Activated CD4-positive, alpha-beta T cell treated with anti-CD3 and anti-CD28 coated beads, Interleukin-2, amount 50 U/mL, for 4 hours (primary cell): ENCODE measurements around the gene TUBGCP5.

Experiments used
- DNase-seq, 2 experiments: peaks; one replicate each; pipeline ENCODE4 v3.0.0-alpha.2; 2020

The TUBGCP5 gene

GRCh38 chr15:22973987-22974386 lies 65.4 kb downstream of the TUBGCP5 start:
- no peak for DNase-seq

GRCh38 chr15:22973286-22973685 lies 66.1 kb downstream of the TUBGCP5 start:
- DNase-seq, result no peak

GRCh38 chr15:22969489-22969888 lies 69.9 kb downstream of the TUBGCP5 start:
- no peak for DNase-seq

- DNase-seq, result no peak
These were observed 71.0 kb downstream of the TUBGCP5 start for GRCh38 chr15:22968366-22968765.

GRCh38 chr15:22967084-22967770 lies 72.1 kb downstream of the TUBGCP5 start:
- no peak for DNase-seq

- DNase-seq, result no peak
These were observed 72.9 kb downstream of the TUBGCP5 start for GRCh38 chr15:22966321-22967083.

- DNase-seq, result no peak
These were observed 75.7 kb downstream of the TUBGCP5 start for GRCh38 chr15:22963641-22964040.

GRCh38 chr15:22962611-22963010 lies 76.8 kb downstream of the TUBGCP5 start:
- DNase-seq, result no peak

GRCh38 chr15:22961762-22962161 lies 77.6 kb downstream of the TUBGCP5 start:
- DNase-seq, result no peak

GRCh38 chr15:22960556-22960955 lies 78.8 kb downstream of the TUBGCP5 start:
- no peak for DNase-seq

- no peak for DNase-seq
These were observed 79.2 kb downstream of the TUBGCP5 start for GRCh38 chr15:22960126-22960525.

- no peak for DNase-seq
These were observed 79.9 kb downstream of the TUBGCP5 start for GRCh38 chr15:22959321-22960101.

- DNase-seq, result no peak
These were observed 80.7 kb downstream of the TUBGCP5 start for GRCh38 chr15:22958487-22959280.

- no peak for DNase-seq
These were observed 82.5 kb downstream of the TUBGCP5 start for GRCh38 chr15:22956978-22957260.

GRCh38 chr15:22956257-22956977 lies 83.0 kb downstream of the TUBGCP5 start:
- no peak for DNase-seq

- DNase-seq, result no peak
These were observed 83.7 kb downstream of the TUBGCP5 start for GRCh38 chr15:22955544-22956119.

- DNase-seq, result no peak
These were observed 84.4 kb downstream of the TUBGCP5 start for GRCh38 chr15:22954798-22955543.

GRCh38 chr15:22954326-22954725 lies 85.0 kb downstream of the TUBGCP5 start:
- DNase-seq, result no peak

GRCh38 chr15:22952796-22953579 lies 86.4 kb downstream of the TUBGCP5 start:
- DNase-seq, result no peak
